SH-SY5Y (cell line): ENCODE data around the gene ANXA1.

ENCODE experiments used
- GATA2 ChIP-seq: IDR thresholded peaks from 2 replicates; pipeline ENCODE4 v1.6.1; 2011; ENCODE audit warnings: mild to moderate bottlenecking, low read depth, low read length
- GATA3 ChIP-seq: IDR thresholded peaks from 2 replicates; pipeline ENCODE4 v1.6.1; 2011; ENCODE audit warnings: low read depth, mild to moderate bottlenecking, low read length, moderate library complexity

Gene ANXA1

DNA sequence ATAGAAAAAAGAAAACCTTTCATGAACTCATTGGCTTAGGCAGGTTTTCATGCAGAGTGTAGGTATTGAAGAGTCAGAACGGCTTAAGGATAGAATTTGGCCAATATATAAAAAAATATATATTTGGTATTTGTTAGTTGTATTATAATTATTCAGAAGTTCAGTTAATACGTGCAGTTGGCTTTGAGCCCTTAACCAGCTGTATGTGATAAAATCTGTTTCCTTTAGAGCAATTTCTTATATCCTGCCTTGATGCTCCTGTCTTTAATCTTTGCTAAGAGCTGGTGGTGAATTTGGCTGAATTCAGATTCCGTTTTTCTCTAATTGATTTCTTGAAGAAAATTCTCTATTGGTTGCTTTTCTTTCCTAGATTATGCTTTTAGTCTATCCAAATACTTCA, 3.7 kb downstream of the ANXA1 start:
- no peak for TF ChIP-seq GATA3
- TF ChIP-seq GATA2, result no peak

DNA sequence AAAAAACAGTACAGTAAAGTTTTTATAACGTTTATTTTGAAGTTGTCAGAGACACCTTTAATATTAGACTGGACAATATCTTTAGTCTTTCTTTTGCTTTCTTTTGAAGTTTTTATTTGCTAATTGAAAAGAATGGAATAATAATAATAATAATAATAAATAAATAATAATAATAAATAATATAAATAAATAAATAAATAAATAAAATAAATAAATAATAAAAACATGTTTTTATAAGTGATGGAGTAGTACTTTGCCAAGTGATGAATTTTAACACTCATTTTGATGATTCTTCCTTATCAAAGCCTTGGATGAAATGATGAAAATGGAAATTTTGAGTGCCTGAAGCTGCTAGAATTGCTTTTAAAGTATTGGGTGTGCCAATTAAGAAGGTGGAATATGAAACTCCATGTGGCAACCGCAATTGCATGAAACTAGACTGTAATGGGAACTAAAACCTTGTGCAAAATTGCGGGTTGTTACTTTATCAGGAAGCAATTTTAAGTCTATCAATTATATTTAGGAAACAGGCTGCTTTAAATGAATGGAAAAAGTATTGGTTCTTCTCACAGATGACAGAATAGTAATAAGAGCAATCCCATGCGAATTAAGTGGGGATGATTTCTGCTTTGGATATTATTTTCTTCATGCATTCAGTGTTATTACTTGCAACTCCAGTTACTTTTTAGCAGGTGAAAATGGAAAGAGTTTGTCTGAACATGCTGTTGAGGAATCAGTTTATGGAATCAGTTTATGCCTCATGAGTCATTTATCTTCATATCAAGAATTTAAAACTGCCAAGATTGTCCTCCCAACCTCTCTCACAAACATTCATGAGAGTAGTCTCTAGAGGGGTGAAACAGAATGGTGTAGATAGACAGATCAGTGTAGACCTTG, 4.6 kb downstream of the ANXA1 start:
- no peak for TF ChIP-seq GATA2
- no peak for TF ChIP-seq GATA3

DNA sequence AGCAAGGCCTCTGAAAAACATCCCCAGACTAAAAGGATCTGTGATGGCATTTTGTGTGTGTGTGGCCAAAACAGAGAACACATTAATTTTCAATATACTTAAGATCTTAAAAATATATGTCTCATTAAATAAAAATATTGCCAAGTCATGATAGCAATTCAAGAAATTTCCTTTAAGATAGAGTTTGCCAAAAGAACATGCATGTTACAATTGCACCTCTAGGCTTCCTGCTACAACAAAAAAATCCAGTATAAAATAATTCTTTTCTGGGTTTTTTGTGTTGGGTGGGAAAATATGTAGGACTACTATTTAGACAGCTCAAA, 5.2 kb downstream of the ANXA1 start:
- TF ChIP-seq GATA3 (no peak), GATA2 (no peak)

DNA sequence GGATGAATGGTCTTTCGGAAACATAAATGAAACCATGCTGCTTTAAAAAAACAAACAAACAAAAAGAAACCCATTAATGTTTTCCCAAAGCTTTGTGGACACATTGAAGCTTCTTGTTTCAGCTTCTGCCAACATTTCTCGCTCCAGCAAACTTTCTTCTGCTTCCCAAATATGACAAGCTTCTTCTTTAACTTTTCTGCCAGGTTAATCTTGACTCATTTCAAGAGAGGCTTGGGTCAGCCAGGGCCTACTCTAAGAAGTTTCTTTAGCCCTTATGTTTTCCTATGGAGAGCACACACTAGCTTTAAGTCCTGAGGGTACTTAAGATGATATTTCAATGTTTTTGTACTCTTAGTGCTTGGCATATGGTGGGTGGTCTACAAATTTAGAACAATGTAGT, 6.1 kb downstream of the ANXA1 start:
- TF ChIP-seq GATA2, result no peak
- TF ChIP-seq GATA3, result no peak

DNA sequence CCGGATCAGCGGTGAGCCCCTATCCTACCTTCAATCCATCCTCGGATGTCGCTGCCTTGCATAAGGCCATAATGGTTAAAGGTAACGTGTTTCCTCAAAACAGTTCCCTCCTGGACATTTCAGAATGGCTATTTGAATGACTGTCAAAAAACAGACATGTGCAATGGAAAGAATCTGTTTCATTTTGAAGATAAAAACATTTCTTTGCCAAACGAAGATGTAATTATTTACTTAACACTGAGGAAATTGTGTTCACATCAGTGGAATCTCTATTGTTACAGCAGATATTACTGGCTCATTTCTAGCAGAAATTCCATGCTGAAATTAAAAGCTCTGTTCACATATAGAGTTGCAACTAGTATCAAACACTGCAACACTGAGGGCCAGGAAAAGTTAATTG, 7.1 kb downstream of the ANXA1 start:
- TF ChIP-seq GATA3 (no peak), GATA2 (no peak)

DNA sequence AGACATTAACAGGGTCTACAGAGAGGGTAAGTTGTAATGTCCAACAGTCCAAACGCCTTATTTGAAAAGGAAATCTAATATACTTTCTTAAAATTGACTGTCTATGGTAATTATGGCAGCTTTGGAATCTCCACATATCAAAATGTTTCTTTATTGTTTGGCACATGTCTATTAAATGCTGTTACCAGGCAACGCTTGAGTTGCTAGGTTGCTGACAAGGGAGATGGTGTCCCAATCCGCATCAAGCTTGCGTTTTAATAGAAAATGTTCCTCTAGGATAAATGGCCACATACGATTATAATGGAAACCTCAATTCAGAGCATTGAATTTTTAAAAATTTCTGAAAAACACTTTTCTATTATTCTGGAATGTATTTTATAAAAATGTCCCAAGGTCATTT, 9.2 kb downstream of the ANXA1 start:
- no peak for TF ChIP-seq GATA3
- no peak for TF ChIP-seq GATA2

DNA sequence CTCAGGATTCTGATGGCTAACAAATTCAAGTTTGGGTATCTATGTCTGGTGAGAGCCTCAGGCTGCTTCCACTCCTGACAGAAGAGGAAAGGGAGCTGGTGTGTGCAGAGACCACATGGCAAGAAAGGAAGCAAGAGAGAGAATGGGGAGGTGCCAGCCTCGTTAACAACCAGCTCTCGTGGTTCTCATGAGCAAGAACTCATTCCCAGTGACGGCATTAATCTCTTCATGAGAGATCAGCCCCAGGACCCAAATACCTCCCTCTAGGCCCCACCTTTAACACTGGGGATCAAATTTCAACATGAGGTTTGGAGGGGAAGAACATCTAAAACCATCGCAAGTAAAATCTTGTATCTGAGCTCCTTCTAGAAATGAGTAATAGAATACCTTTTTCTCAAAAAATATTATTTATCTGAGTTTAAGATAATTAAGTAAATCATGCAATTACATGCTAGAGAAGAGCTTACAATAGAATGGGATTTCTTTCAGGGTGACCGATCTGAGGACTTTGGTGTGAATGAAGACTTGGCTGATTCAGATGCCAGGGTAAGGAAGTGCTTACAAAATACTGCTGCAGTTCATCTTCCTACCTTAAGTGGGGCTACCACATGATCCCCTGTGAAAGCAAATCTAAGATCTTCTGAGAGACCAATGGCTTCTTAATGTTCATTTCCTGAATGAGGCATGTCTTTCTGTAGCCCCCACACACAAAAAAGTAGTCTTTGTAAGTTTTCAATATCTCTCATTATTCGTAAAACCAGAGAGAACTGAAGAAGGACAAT, 11.5 kb downstream of the ANXA1 start:
- no peak for TF ChIP-seq GATA2
- no peak for TF ChIP-seq GATA3

DNA sequence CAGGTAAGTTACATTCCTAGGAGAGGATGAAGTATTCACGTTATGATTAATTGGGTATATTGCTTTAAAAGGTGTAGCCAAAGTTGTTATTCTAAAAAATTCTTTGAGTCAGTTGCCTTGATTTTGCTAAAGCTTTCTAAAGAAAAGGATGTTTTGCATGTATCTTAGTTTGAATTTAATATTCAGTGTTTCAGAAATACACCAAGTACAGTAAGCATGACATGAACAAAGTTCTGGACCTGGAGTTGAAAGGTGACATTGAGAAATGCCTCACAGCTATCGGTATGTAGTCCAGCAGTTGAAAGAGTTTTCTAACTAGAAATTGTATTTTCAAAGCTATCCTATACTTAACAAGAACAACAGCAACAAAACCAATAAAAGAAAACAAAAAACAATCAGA, 14.2 kb downstream of the ANXA1 start:
- TF ChIP-seq GATA3, result no peak
- TF ChIP-seq GATA2, result no peak

DNA sequence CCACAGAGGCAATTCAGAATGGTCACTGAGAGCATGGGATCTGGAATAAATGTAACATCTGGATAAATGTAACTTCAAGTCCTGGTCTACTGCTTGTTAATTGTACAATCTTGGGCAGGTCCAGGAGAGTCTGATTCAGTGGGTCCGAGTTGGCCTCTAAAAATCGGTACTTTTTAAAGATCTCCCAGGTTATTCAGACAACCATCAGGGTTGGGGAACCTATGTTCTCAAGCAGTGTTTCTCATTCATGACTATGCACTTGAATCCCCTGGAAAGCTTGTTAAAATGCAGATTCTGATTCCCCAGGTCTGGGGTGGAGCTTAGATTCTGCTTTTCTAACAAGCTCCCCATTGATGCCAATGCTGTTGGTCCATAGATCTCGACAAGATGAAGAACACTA, 14.8 kb downstream of the ANXA1 start:
- no peak for TF ChIP-seq GATA3
- no peak for TF ChIP-seq GATA2

DNA sequence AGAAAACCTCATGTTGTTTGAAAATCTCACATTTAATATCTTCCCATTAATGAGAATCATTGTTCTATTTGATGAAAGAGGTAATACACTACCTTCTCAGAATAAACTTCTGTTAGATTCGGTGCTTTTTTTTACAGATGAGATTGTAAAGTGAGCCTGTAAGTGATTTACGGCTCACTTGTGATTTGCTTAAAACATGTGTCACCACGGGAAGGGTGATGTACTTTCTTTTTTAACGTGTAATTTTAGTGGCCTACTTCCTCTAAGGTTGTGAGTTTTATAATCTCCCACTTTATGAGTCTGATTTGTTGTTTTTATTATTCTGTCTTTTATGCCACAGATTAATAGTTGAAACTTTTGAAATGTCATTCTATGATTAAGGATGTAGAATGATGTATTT, 15.9 kb downstream of the ANXA1 start:
- TF ChIP-seq GATA2 (no peak), GATA3 (no peak)

DNA sequence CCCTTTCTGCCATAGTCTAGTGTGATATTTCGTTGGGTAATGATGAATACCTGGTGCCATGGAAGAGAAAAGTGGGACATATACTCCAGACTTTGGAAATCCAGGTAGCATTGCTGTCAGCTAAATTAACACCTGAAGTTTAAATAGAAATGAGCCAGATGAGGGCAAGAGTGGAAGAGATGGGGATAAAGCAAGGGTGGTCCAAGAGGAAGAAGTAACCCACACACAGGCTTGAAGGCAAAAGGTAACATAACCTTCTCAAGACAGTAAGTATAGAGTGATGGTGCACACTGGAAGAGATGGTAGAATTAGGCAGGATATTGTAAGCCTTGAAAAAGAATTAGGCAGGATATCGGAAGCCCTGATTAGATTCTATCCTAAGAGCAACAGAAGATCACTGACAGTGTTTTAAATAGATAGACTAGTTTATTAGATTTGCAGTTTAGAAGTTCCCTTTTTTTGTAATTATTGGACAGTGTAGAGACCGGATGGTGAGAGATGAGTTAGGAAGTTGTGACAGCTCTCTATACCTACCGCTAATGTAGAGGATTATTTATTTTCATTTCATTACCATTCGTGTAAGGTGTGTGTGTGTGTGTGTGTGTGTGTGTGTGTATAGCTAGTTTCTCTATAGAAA, 16.8 kb downstream of the ANXA1 start:
- TF ChIP-seq GATA2 (no peak), GATA3 (no peak)

DNA sequence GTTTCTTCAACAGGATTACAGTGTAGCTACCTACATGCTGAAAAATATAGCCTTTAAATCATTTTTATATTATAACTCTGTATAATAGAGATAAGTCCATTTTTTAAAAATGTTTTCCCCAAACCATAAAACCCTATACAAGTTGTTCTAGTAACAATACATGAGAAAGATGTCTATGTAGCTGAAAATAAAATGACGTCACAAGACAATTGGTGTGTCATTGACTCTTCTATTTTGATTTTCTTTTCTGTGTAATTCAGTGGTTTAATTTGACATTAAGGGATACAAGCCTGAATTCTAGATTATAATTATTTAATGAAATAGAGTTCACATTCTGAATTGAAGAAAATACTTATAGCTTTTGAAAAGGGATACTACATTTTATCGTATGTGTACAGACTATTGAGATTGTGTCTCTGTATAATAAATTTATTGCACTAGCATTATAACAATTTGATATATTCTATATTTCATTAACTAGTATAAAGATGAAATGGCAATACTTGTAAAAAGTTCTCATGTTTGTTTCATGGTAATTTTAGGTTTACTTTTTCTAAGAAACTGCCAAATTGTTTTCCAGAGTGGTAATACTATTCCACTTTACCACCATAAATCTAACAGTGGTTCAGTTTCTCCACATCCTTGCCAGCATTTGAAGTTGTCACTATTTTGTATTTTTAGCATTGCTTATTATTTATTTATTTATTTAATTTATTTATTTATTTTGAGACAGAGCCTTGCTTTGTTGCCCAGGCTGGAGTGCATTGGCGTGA, 18.7 kb downstream of the ANXA1 start:
- no peak for TF ChIP-seq GATA2
- no peak for TF ChIP-seq GATA3

DNA sequence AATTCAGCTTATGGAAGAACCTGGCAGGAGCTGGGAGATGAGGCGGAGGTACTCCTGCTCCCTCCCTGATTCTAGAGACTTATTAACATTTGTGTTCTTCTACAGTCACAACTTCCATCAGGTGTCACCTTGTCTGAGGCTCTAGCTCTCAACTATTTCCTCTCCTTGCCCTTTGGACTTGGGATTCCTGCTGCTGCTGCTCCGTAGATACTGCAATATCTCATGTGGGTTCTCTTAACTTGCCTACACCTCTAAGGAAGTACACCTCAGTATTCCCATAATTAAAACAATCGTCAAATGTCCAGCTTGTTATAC, 21.2 kb downstream of the ANXA1 start:
- TF ChIP-seq GATA2 (no peak), GATA3 (no peak)
